Measurements from ENCODE around the gene ATP13A4.

Gene ATP13A4

GRCh38 chr3:193491026-193491425 is 63.7 kb downstream of the ATP13A4 start:
- no peak for DNase-seq (ENCODE audit: low read depth)

DNA sequence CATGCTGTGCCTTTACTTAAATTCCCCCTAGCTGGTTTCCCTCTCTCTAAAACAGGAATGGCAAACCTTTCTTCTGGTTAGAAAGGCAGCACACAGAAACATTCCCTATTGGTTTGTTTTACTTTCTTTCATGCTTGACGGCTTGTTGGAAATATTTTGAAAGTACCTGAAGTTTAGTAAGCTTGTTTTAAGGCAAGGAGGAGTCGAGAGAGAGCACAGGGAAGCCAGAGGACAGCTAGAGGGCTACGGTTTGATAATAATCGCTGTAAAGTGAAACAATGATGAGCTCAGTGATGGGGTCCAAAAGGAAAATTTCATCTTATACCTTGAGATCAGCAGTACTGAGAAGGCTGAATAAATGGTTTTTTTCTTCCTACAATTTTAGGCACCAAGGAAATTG is 64.1 kb downstream of the ATP13A4 start:
- no peak for DNase-seq (ENCODE audit: low read depth)

- DNase-seq (ENCODE audit: low read depth) = no peak
Observed at GRCh38 chr3:193489949-193490348, 64.7 kb downstream of the ATP13A4 start.

DNA sequence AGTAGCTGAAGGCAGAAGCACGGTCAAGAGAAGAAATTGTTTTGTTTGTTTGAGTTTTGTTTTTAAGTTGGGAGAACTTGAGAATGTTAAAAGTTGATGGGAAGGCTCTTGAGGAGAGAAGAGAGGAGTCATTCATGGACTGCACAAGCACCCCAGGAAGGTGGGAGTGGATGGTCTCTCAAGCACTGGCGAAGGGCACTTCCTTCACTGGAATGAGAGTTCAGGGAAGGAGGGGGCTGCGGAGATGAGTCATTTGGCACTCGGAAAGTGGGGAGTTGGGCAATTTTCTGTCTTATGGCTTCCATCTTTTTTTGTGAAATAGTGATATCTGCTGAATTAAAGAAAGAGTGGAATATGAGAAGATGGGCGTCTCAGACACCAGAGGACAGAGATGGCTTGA is 66.0 kb downstream of the ATP13A4 start:
- no peak for DNase-seq (ENCODE audit: low read depth)

- DNase-seq (ENCODE audit: low read depth) = no peak
Observed at GRCh38 chr3:193483988-193484539, 70.6 kb downstream of the ATP13A4 start.

DNA sequence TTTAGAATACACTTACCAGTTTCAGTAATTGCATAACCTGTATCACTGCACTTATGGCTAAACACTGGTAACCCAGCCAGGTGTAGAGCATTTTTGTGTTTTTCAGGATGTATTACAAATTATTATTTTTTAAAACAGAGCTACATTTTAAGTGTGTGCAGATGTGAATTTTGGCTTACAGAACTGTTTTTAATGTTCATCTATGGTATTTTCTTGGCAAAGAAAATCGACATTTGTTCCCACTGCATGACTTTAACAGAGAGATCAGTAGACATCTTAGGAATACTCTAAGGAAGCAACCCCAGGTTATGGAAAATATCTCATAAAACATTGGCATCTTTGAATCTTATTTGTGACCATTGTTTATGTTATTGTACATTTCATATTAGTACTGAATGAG is 73.3 kb downstream of the ATP13A4 start:
- no peak for DNase-seq (ENCODE audit: low read depth)

DNA sequence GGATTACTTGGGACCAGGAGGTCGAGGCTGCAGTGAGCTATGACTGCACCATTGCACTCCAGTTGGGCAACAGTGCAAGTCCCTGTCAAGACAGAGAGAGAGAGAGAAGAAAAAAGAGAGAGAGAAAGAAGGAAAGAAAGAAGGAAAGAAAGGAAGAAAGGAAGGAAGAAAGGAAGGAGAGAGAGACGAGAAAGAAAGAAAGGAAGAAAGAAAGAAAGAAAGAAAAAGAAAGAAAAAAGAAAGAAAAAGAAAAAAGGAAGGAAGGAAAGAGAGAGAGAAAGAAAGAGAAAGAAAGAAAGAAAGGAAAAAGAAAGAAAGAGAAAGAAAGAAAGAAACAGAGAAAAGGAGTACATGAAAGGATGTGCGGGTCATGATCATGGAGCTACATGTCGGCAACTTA is 80.2 kb downstream of the ATP13A4 start:
- DNase-seq (ENCODE audit: low read depth) = no peak

- DNase-seq (ENCODE audit: low read depth) = no peak
Observed at GRCh38 chr3:193470710-193471109, 84.0 kb downstream of the ATP13A4 start.

DNA sequence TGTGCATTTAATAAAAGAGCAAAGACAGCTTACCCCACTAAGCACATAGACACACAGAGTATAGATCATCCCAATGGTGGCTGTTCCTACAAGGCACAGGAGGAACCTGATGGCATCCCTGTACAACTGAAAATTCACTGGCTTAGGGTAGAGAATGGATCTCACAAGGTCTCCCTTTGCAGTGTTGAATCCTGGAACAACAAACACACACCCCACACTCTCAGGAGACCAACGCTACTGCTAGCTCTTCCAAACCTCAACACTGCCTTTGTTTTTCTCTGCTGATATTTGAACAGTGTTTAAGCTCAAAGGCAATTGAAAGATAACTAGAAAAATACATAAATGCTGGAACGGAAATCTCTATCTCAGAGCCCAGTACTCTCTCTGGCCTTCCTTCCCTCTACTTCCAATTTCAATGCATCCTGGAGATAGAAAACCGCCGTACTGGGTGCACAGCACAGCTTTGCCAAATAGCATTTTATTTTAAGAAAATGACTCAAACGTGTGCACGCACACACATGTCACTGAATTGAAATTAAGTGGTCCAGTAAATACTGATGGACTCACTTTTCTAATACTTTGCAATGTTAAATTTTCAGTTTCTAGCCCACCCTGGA is 88.6 kb downstream of the ATP13A4 start:
- no peak for DNase-seq (ENCODE audit: low read depth)

DNA sequence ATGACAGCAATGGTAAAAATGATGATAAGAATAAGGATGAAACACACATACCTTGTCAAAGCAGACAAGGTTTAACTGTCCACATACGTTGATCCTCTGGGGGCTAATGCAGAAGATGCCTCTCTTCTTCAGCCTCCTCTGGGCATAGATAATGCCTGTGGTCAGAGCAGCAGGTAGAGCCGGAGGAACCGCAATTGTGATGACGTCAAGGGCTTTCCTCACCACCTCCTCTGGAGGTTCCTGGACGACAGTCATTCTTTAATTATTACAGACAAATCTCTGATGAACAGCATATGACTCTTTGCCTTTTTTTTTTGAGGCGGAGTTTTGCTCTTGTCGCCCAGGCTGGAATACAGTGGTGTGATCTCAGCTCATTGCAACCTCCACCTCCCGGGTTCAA is 89.8 kb downstream of the ATP13A4 start:
- DNase-seq (ENCODE audit: low read depth) = no peak

DNA sequence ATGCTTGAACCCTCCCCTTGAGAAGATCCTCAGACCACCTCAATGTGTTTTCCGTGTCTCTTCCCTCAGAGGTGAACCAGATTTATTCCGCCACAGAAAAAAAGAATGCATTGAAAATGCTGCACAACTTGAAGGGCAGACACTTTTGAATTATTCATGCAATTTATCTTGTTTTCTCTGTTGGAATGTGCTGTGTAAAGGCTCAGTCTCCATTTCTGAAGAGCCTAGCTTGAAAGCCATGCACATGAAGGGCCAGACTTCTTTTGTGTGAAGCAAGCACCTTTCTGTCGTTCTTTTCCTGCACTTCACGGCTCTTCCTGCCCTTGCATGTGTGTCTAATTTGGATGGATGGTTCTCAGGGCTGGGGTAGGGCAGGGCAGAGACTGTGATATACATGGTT is 97.2 kb downstream of the ATP13A4 start:
- DNase-seq (ENCODE audit: low read depth) = no peak

GRCh38 chr3:193452338-193452737 is 102.4 kb downstream of the ATP13A4 start:
- DNase-seq (ENCODE audit: low read depth) = no peak

GRCh38 chr3:193451902-193452301 is 102.8 kb downstream of the ATP13A4 start:
- DNase-seq (ENCODE audit: low read depth) = no peak

DNA sequence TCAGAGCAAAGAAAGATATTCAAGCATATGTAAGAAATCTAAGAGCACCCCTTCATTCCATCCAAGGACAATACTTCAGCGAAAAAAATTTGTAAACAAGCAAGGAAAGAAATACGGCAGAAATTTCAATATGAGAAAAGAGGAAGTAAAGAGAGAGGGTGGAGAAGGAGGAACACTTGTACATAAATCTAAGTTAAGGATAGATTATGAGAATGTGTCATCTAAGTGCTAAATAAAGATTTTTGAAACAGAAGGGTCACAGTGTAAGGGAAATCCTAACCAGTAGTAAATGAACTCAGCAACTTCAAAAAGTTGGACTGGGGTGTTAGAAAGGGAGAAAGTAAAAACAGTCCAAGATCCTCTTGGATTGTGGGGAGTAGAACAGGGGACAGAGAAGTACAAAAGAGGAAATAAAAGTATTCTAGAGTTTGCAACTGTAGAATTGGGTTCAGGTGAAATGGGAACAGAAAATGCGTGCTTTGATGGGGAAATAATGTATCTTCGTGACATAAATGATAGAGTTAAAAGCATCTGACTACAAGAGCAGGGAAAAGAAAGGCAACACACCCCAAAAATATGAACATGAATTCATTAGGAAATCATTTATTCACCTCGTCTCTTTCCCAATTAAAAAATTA is 107.6 kb downstream of the ATP13A4 start:
- no peak for DNase-seq (ENCODE audit: low read depth)

GRCh38 chr3:193439423-193439822 is 115.3 kb downstream of the ATP13A4 start:
- DNase-seq (ENCODE audit: low read depth) = no peak

DNA sequence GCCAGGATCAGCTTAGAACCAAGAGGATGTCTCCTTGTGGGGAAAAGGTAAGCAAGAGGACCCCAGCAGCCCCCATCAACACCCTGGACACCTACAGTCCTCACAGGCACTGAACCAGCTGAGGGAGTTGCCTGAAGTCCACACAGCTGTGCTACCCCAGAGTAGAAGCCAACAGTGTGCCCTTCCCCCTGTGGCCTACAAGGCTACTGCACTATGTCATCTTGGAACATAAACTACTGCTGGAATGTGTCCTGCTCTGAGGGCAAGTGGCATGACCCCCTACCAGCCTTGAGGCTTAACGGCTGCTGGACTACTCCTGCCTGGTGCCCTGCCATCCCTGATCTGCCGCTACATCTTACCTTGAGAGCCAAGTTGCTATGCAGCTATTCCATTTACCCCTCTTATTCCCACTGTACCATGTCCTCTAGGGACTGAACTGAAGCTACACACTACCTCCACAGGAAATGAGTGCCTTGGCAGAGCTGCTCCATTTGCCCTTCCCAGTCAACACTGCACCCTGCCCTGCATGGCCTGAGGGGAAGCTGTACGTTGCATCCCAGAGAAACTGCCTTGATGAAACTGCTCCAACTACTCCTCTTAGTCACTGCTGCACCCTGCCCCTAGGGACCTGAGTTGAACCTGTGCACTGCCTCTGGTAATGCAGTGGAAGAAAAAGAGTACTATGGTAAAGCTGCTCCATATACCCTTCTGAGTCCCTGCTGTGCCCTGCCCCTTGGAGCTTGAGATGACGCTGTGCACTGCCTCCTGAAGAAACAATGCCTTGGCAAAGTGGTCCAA is 135.9 kb downstream of the ATP13A4 start:
- no peak for DNase-seq (ENCODE audit: low read depth)

DNA sequence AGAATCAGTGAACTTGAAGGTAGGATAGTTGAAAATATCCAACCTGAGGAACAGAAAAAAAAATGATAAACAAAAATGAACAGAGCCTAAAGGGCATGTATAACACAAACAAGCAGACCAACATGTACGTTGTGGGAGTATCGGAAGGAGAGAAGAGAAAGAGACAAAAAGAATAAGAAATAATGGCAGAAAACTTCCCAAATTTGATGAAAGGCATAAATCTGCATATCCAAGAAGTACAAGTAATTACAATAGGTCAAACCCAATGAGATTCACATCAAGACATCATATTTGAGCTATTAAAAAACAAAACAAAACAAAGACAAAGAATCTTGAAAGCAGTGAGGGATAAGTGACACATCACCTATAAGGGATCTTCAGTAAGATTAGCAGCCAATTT is 138.1 kb downstream of the ATP13A4 start:
- DNase-seq (ENCODE audit: low read depth) = no peak

GRCh38 chr3:193407688-193408087 is 147.0 kb downstream of the ATP13A4 start:
- DNase-seq (ENCODE audit: low read depth) = no peak

GRCh38 chr3:193407112-193407511 is 147.6 kb downstream of the ATP13A4 start:
- no peak for DNase-seq (ENCODE audit: low read depth)

- DNase-seq (ENCODE audit: low read depth) = no peak
Observed at GRCh38 chr3:193403307-193403706, 151.4 kb downstream of the ATP13A4 start.

GRCh38 chr3:193400304-193400703 is 154.4 kb downstream of the ATP13A4 start:
- DNase-seq (ENCODE audit: low read depth) = no peak

GRCh38 chr3:193396451-193397244 is 158.0 kb downstream of the ATP13A4 start:
- no peak for DNase-seq (ENCODE audit: low read depth)
